WERI-Rb-1 (cell line): ENCODE results near the gene GPATCH11.

ENCODE experiments used
- DNase-seq: peaks from one replicate; pipeline ENCODE4 v3.0.0-alpha.2; 2020
- H3K27ac ChIP-seq: fragments of 250-450 bp; sonication (Bioruptor Pico); 2 replicates; pipeline ENCODE4 v1.5.1; 2020; ENCODE audit warnings: mild to moderate bottlenecking, moderate library complexity
- H3K27me3 ChIP-seq: fragments of 250-450 bp; sonication (Bioruptor Pico); 2 replicates; pipeline ENCODE4 v1.5.1; 2021; ENCODE audit warnings: mild to moderate bottlenecking, low read depth, moderate library complexity; ENCODE audit not compliant: insufficient read depth, severe bottlenecking
- H3K36me3 ChIP-seq: fragments of 250-450 bp; sonication (Bioruptor Pico); 2 replicates; pipeline ENCODE4 v1.5.1; 2020; ENCODE audit warnings: mild to moderate bottlenecking, moderate library complexity
- H3K4me3 ChIP-seq: 2 replicates; pipeline ENCODE4 v1.5.1; 2011; ENCODE audit warnings: low read depth, mild to moderate bottlenecking, control low read depth, low read length
- H3K9me3 ChIP-seq: fragments of 250-450 bp; sonication (Bioruptor Pico); 2 replicates; pipeline ENCODE4 v1.5.1; 2021; ENCODE audit warnings: mild to moderate bottlenecking, moderate library complexity; ENCODE audit not compliant: severe bottlenecking
- CTCF ChIP-seq: IDR thresholded peaks from 2 replicates; pipeline ENCODE4 v1.5.1; 2011; ENCODE audit warnings: low read depth, mild to moderate bottlenecking, control low read depth, inconsistent platforms, low read length

Gene GPATCH11

GRCh38 chr2:37110306-37111212, 26.2 kb downstream of the GPATCH11 start:
- H3K36me3 ChIP-seq = peaks cover 63% of the 10 kb centered on the region
- H3K4me3 ChIP-seq = no peak overlapping the region
- H3K27ac ChIP-seq = no peak overlapping the region
- no peaks in the 10 kb centered on the region for H3K9me3 ChIP-seq
- no peak for DNase-seq
- no peak for TF ChIP-seq CTCF
- no peaks in the 10 kb centered on the region for H3K27me3 ChIP-seq

- no peak for DNase-seq
- no peaks in the 10 kb centered on the region for H3K27me3 ChIP-seq
- no peak overlapping the region for H3K4me3 ChIP-seq
- TF ChIP-seq CTCF = no peak
- peaks cover 59% of the 10 kb centered on the region for H3K36me3 ChIP-seq
- H3K27ac ChIP-seq = no peak overlapping the region
- no peaks in the 10 kb centered on the region for H3K9me3 ChIP-seq
Observed at GRCh38 chr2:37111958-37112357, 27.6 kb downstream of the GPATCH11 start.

GRCh38 chr2:37117566-37117965, 33.2 kb downstream of the GPATCH11 start:
- no peaks in the 10 kb centered on the region for H3K9me3 ChIP-seq
- H3K27me3 ChIP-seq = no peaks in the 10 kb centered on the region
- no peak for DNase-seq
- H3K36me3 ChIP-seq = peaks cover 60% of the 10 kb centered on the region
- H3K27ac ChIP-seq = no peak overlapping the region
- no peak for TF ChIP-seq CTCF
- no peak overlapping the region for H3K4me3 ChIP-seq

- Histone ChIP-seq H3K27ac (no peak overlapping the region), H3K4me3 (no peak overlapping the region), H3K9me3 (no peaks in the 10 kb centered on the region), H3K27me3 (no peaks in the 10 kb centered on the region), H3K36me3 (peaks cover 53% of the 10 kb centered on the region)
- no peak for TF ChIP-seq CTCF
- no peak for DNase-seq
Observed at GRCh38 chr2:37119157-37119556, 34.8 kb downstream of the GPATCH11 start.

- DNase-seq = no peak
- Histone ChIP-seq H3K36me3 (peaks cover 62% of the 10 kb centered on the region), H3K27me3 (no peaks in the 10 kb centered on the region), H3K27ac (no peak overlapping the region), H3K9me3 (no peaks in the 10 kb centered on the region), H3K4me3 (no peak overlapping the region)
- no peak for TF ChIP-seq CTCF
Observed at GRCh38 chr2:37125416-37125815, 41.1 kb downstream of the GPATCH11 start.
